ENCODE data around the gene COL27A1.

Gene COL27A1

GRCh38 chr9:114155995-114156656 is 789 bp downstream of the COL27A1 start:
- Histone ChIP-seq H3K36me3 (ENCODE audit: insufficient read depth, low read length) (no peaks in the 10 kb centered on the region), H3K4me3 (ENCODE audit: low read length) (peak overlapping the region; percentile 83), H3K4me2 (ENCODE audit: low read length) (peak overlapping the region; percentile 93), H3K9ac (ENCODE audit: low read depth, low read length) (peak overlapping the region; percentile 80), H3K27me3 (ENCODE audit: control insufficient read depth, insufficient read depth, low read length) (peaks cover 32% of the 10 kb centered on the region), H3K4me1 (ENCODE audit: control insufficient read depth, insufficient read depth, low read length) (peaks cover 30% of the 10 kb centered on the region), H3K9me3 (replicated peaks; ENCODE audit: low read length) (no peaks in the 10 kb centered on the region)

- Histone ChIP-seq H3K27me3 (ENCODE audit: control insufficient read depth, insufficient read depth, low read length) (peaks cover 31% of the 10 kb centered on the region), H3K4me2 (ENCODE audit: low read length) (peak overlapping the region; percentile 93), H3K9me3 (replicated peaks; ENCODE audit: low read length) (no peaks in the 10 kb centered on the region), H3K4me1 (ENCODE audit: control insufficient read depth, insufficient read depth, low read length) (peaks cover 30% of the 10 kb centered on the region), H3K36me3 (ENCODE audit: insufficient read depth, low read length) (no peaks in the 10 kb centered on the region), H3K9ac (ENCODE audit: low read depth, low read length) (peak overlapping the region; percentile 69), H3K4me3 (ENCODE audit: low read length) (peak overlapping the region; percentile 72)
These were observed 1.5 kb downstream of the COL27A1 start for GRCh38 chr9:114156657-114157421.

- Histone ChIP-seq H3K27me3 (ENCODE audit: control insufficient read depth, insufficient read depth, low read length) (peaks cover 23% of the 10 kb centered on the region), H3K4me2 (ENCODE audit: low read length) (no peak overlapping the region), H3K4me3 (ENCODE audit: low read length) (no peak overlapping the region), H3K9ac (ENCODE audit: low read depth, low read length) (no peak overlapping the region), H3K36me3 (ENCODE audit: insufficient read depth, low read length) (no peaks in the 10 kb centered on the region), H3K4me1 (ENCODE audit: control insufficient read depth, insufficient read depth, low read length) (peaks cover 35% of the 10 kb centered on the region), H3K9me3 (replicated peaks; ENCODE audit: low read length) (no peaks in the 10 kb centered on the region)
These were observed 2.3 kb downstream of the COL27A1 start for GRCh38 chr9:114157516-114158176.

- H3K4me2 ChIP-seq (ENCODE audit: low read length), result no peak overlapping the region
- H3K27me3 ChIP-seq (ENCODE audit: control insufficient read depth, insufficient read depth, low read length), result peaks cover 14% of the 10 kb centered on the region
- H3K4me1 ChIP-seq (ENCODE audit: control insufficient read depth, insufficient read depth, low read length), result peaks cover 40% of the 10 kb centered on the region
- no peak overlapping the region for H3K4me3 ChIP-seq (ENCODE audit: low read length)
- H3K9ac ChIP-seq (ENCODE audit: low read depth, low read length), result no peak overlapping the region
- H3K9me3 ChIP-seq (replicated peaks; ENCODE audit: low read length), result no peaks in the 10 kb centered on the region
- no peaks in the 10 kb centered on the region for H3K36me3 ChIP-seq (ENCODE audit: insufficient read depth, low read length)
These were observed 3.3 kb downstream of the COL27A1 start for GRCh38 chr9:114158482-114159130.

GRCh38 chr9:114159691-114160090 is 4.4 kb downstream of the COL27A1 start:
- Histone ChIP-seq H3K36me3 (ENCODE audit: insufficient read depth, low read length) (no peaks in the 10 kb centered on the region), H3K27me3 (ENCODE audit: control insufficient read depth, insufficient read depth, low read length) (peaks cover 3% of the 10 kb centered on the region), H3K4me1 (ENCODE audit: control insufficient read depth, insufficient read depth, low read length) (peaks cover 33% of the 10 kb centered on the region), H3K9ac (ENCODE audit: low read depth, low read length) (no peak overlapping the region), H3K4me2 (ENCODE audit: low read length) (no peak overlapping the region), H3K4me3 (ENCODE audit: low read length) (no peak overlapping the region), H3K9me3 (replicated peaks; ENCODE audit: low read length) (no peaks in the 10 kb centered on the region)

GRCh38 chr9:114161513-114161912 is 6.2 kb downstream of the COL27A1 start:
- no peaks in the 10 kb centered on the region for H3K9me3 ChIP-seq (replicated peaks; ENCODE audit: low read length)
- H3K4me3 ChIP-seq (ENCODE audit: low read length), result no peak overlapping the region
- no peaks in the 10 kb centered on the region for H3K27me3 ChIP-seq (ENCODE audit: control insufficient read depth, insufficient read depth, low read length)
- H3K4me2 ChIP-seq (ENCODE audit: low read length), result no peak overlapping the region
- no peak overlapping the region for H3K9ac ChIP-seq (ENCODE audit: low read depth, low read length)
- peaks cover 29% of the 10 kb centered on the region for H3K4me1 ChIP-seq (ENCODE audit: control insufficient read depth, insufficient read depth, low read length)
- no peaks in the 10 kb centered on the region for H3K36me3 ChIP-seq (ENCODE audit: insufficient read depth, low read length)

GRCh38 chr9:114163517-114163951 is 8.2 kb downstream of the COL27A1 start:
- peak overlapping the region; percentile 79 for H3K4me2 ChIP-seq (ENCODE audit: low read length)
- H3K4me1 ChIP-seq (ENCODE audit: control insufficient read depth, insufficient read depth, low read length), result peaks cover 20% of the 10 kb centered on the region
- H3K4me3 ChIP-seq (ENCODE audit: low read length), result peak overlapping the region; percentile 59
- H3K9ac ChIP-seq (ENCODE audit: low read depth, low read length), result peak overlapping the region; percentile 60
- H3K9me3 ChIP-seq (replicated peaks; ENCODE audit: low read length), result no peaks in the 10 kb centered on the region
- no peaks in the 10 kb centered on the region for H3K27me3 ChIP-seq (ENCODE audit: control insufficient read depth, insufficient read depth, low read length)
- peaks cover 6% of the 10 kb centered on the region for H3K36me3 ChIP-seq (ENCODE audit: insufficient read depth, low read length)

GRCh38 chr9:114164191-114164794 is 9.0 kb downstream of the COL27A1 start:
- H3K36me3 ChIP-seq (ENCODE audit: insufficient read depth, low read length), result peaks cover 6% of the 10 kb centered on the region
- H3K4me1 ChIP-seq (ENCODE audit: control insufficient read depth, insufficient read depth, low read length), result peaks cover 25% of the 10 kb centered on the region
- no peak overlapping the region for H3K4me2 ChIP-seq (ENCODE audit: low read length)
- no peaks in the 10 kb centered on the region for H3K27me3 ChIP-seq (ENCODE audit: control insufficient read depth, insufficient read depth, low read length)
- no peak overlapping the region for H3K4me3 ChIP-seq (ENCODE audit: low read length)
- H3K9ac ChIP-seq (ENCODE audit: low read depth, low read length), result no peak overlapping the region
- no peaks in the 10 kb centered on the region for H3K9me3 ChIP-seq (replicated peaks; ENCODE audit: low read length)

GRCh38 chr9:114165407-114166102 is 10.2 kb downstream of the COL27A1 start:
- Histone ChIP-seq H3K9me3 (replicated peaks; ENCODE audit: low read length) (no peaks in the 10 kb centered on the region), H3K36me3 (ENCODE audit: insufficient read depth, low read length) (peaks cover 6% of the 10 kb centered on the region), H3K9ac (ENCODE audit: low read depth, low read length) (no peak overlapping the region), H3K4me2 (ENCODE audit: low read length) (no peak overlapping the region), H3K4me3 (ENCODE audit: low read length) (no peak overlapping the region), H3K27me3 (ENCODE audit: control insufficient read depth, insufficient read depth, low read length) (no peaks in the 10 kb centered on the region), H3K4me1 (ENCODE audit: control insufficient read depth, insufficient read depth, low read length) (peaks cover 33% of the 10 kb centered on the region)

GRCh38 chr9:114166103-114166470 is 10.8 kb downstream of the COL27A1 start:
- Histone ChIP-seq H3K36me3 (ENCODE audit: insufficient read depth, low read length) (peaks cover 6% of the 10 kb centered on the region), H3K4me3 (ENCODE audit: low read length) (no peak overlapping the region), H3K9me3 (replicated peaks; ENCODE audit: low read length) (no peaks in the 10 kb centered on the region), H3K4me2 (ENCODE audit: low read length) (no peak overlapping the region), H3K27me3 (ENCODE audit: control insufficient read depth, insufficient read depth, low read length) (no peaks in the 10 kb centered on the region), H3K4me1 (ENCODE audit: control insufficient read depth, insufficient read depth, low read length) (peaks cover 33% of the 10 kb centered on the region), H3K9ac (ENCODE audit: low read depth, low read length) (no peak overlapping the region)

Data from skeletal muscle satellite cell (primary cell).